ENCODE measurements around the gene PTPRJ.
A peak's percentile ranks its signal among the peaks of the same experiment; 100 is the strongest.
"Not testable (repeated sequence)": the region's sequence is repeated elsewhere in the genome, so short reads cannot be mapped to it uniquely, and the experiment has no call there.

PTPRJ gene

GRCh38 chr11:48019595-48019994 lies 39.2 kb downstream of the PTPRJ start:
- Histone ChIP-seq H2AFZ (ENCODE audit: low read length) (peak overlapping the region; percentile 50; the same call in 1 of the 2 replicates), H3K36me3 (ENCODE audit: insufficient read depth, low read length) (no peaks in the 10 kb centered on the region), H3K9me3 (ENCODE audit: insufficient read depth, low read depth, low read length) (no peaks in the 10 kb centered on the region), H3K27me3 (ENCODE audit: insufficient read depth, low read length, poor library complexity, severe bottlenecking) (no peaks in the 10 kb centered on the region), H3K4me2 (ENCODE audit: low read depth, low read length, poor library complexity, severe bottlenecking) (peak overlapping the region; percentile 1), H3K9me2 (replicated peaks; ENCODE audit: low read depth, low read length) (no peaks in the 10 kb centered on the region), H3K4me3 (ENCODE audit: low read length, poor library complexity, severe bottlenecking) (no peak overlapping the region), H3F3A (ENCODE audit: low read depth) (no peaks in the 10 kb centered on the region), H4K20me1 (ENCODE audit: insufficient read depth, low read length, poor library complexity, severe bottlenecking) (no peaks in the 10 kb centered on the region), H3K4me1 (ENCODE audit: insufficient read depth, low read length, poor library complexity, severe bottlenecking) (peaks cover 26% of the 10 kb centered on the region), H3K79me2 (ENCODE audit: insufficient read depth, low read length) (no peaks in the 10 kb centered on the region), H3K9ac (ENCODE audit: low read depth, low read length, poor library complexity, severe bottlenecking) (peak overlapping the region; percentile 5)
- TF ChIP-seq CTCF (conservative IDR thresholded peaks at IDR 0.05; ENCODE audit: low read length) (no peak), EZH2phosphoT487 (IDR thresholded peaks at IDR 0.05; ENCODE audit: borderline replicate concordance) (no peak)

- Histone ChIP-seq H3K9ac (ENCODE audit: low read depth, low read length, poor library complexity, severe bottlenecking) (no peak overlapping the region), H2AFZ (ENCODE audit: low read length) (no peak overlapping the region), H3K4me3 (ENCODE audit: low read length, poor library complexity, severe bottlenecking) (no peak overlapping the region), H4K20me1 (ENCODE audit: insufficient read depth, low read length, poor library complexity, severe bottlenecking) (no peaks in the 10 kb centered on the region), H3K9me3 (ENCODE audit: insufficient read depth, low read depth, low read length) (no peaks in the 10 kb centered on the region), H3K9me2 (replicated peaks; ENCODE audit: low read depth, low read length) (no peaks in the 10 kb centered on the region), H3K4me1 (ENCODE audit: insufficient read depth, low read length, poor library complexity, severe bottlenecking) (peaks cover 26% of the 10 kb centered on the region), H3K79me2 (ENCODE audit: insufficient read depth, low read length) (no peaks in the 10 kb centered on the region), H3K4me2 (ENCODE audit: low read depth, low read length, poor library complexity, severe bottlenecking) (no peak overlapping the region), H3K27me3 (ENCODE audit: insufficient read depth, low read length, poor library complexity, severe bottlenecking) (no peaks in the 10 kb centered on the region), H3K36me3 (ENCODE audit: insufficient read depth, low read length) (no peaks in the 10 kb centered on the region), H3F3A (ENCODE audit: low read depth) (no peaks in the 10 kb centered on the region)
- TF ChIP-seq CTCF (conservative IDR thresholded peaks at IDR 0.05; ENCODE audit: low read length) (no peak), EZH2phosphoT487 (IDR thresholded peaks at IDR 0.05; ENCODE audit: borderline replicate concordance) (no peak)
Observed at GRCh38 chr11:48020092-48020755, 39.9 kb downstream of the PTPRJ start.

GRCh38 chr11:48021201-48021820 lies 41.0 kb downstream of the PTPRJ start:
- not testable (repeated sequence) for H2AFZ ChIP-seq (ENCODE audit: low read length); H3K79me2 ChIP-seq (ENCODE audit: insufficient read depth, low read length); H3K36me3 ChIP-seq (ENCODE audit: insufficient read depth, low read length); H3K9me3 ChIP-seq (ENCODE audit: insufficient read depth, low read depth, low read length); H3K9me2 ChIP-seq (replicated peaks; ENCODE audit: low read depth, low read length); H3K9ac ChIP-seq (ENCODE audit: low read depth, low read length, poor library complexity, severe bottlenecking); H4K20me1 ChIP-seq (ENCODE audit: insufficient read depth, low read length, poor library complexity, severe bottlenecking); H3K4me3 ChIP-seq (ENCODE audit: low read length, poor library complexity, severe bottlenecking); H3F3A ChIP-seq (ENCODE audit: low read depth); H3K4me2 ChIP-seq (ENCODE audit: low read depth, low read length, poor library complexity, severe bottlenecking); H3K27me3 ChIP-seq (ENCODE audit: insufficient read depth, low read length, poor library complexity, severe bottlenecking)
- H3K4me1 ChIP-seq (ENCODE audit: insufficient read depth, low read length, poor library complexity, severe bottlenecking), result peaks cover 26% of the 10 kb centered on the region

- H3K9ac ChIP-seq (ENCODE audit: low read depth, low read length, poor library complexity, severe bottlenecking), result no peak overlapping the region
- no peaks in the 10 kb centered on the region for H3K9me3 ChIP-seq (ENCODE audit: insufficient read depth, low read depth, low read length)
- H3F3A ChIP-seq (ENCODE audit: low read depth), result no peaks in the 10 kb centered on the region
- no peak overlapping the region for H2AFZ ChIP-seq (ENCODE audit: low read length)
- TF ChIP-seq EZH2phosphoT487 (IDR thresholded peaks at IDR 0.05; ENCODE audit: borderline replicate concordance) (no peak), CTCF (conservative IDR thresholded peaks at IDR 0.05; ENCODE audit: low read length) (no peak)
- H3K4me3 ChIP-seq (ENCODE audit: low read length, poor library complexity, severe bottlenecking), result no peak overlapping the region
- H3K4me2 ChIP-seq (ENCODE audit: low read depth, low read length, poor library complexity, severe bottlenecking), result no peak overlapping the region
- H3K27me3 ChIP-seq (ENCODE audit: insufficient read depth, low read length, poor library complexity, severe bottlenecking), result no peaks in the 10 kb centered on the region
- no peaks in the 10 kb centered on the region for H3K9me2 ChIP-seq (replicated peaks; ENCODE audit: low read depth, low read length)
- peaks cover 20% of the 10 kb centered on the region for H3K4me1 ChIP-seq (ENCODE audit: insufficient read depth, low read length, poor library complexity, severe bottlenecking)
- no peaks in the 10 kb centered on the region for H3K36me3 ChIP-seq (ENCODE audit: insufficient read depth, low read length)
- H4K20me1 ChIP-seq (ENCODE audit: insufficient read depth, low read length, poor library complexity, severe bottlenecking), result no peaks in the 10 kb centered on the region
- no peaks in the 10 kb centered on the region for H3K79me2 ChIP-seq (ENCODE audit: insufficient read depth, low read length)
Observed at GRCh38 chr11:48022445-48022844, 42.1 kb downstream of the PTPRJ start.

DNA sequence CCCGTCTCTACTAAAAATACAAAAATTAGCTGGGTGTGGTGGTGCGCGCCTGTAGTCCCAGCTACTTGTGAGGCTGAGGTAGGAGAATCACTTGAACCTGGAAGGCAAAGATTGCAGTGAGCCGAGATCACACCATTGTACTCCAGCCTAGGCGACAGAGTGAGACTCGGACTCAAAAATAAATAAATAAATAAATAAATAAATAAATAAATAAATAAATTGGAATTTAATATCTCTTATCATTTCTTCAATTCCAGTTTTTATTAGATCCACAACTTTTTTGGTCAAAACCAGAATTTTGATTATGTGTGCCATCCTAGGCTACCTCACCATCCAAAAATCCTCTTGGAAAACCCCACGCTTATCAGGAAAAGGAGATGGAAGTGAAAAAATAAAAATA lies 43.2 kb downstream of the PTPRJ start:
- H4K20me1 ChIP-seq (ENCODE audit: insufficient read depth, low read length, poor library complexity, severe bottlenecking); H3K4me1 ChIP-seq (ENCODE audit: insufficient read depth, low read length, poor library complexity, severe bottlenecking); H3K9me2 ChIP-seq (replicated peaks; ENCODE audit: low read depth, low read length); H2AFZ ChIP-seq (ENCODE audit: low read length); H3K4me2 ChIP-seq (ENCODE audit: low read depth, low read length, poor library complexity, severe bottlenecking); H3F3A ChIP-seq (ENCODE audit: low read depth); H3K4me3 ChIP-seq (ENCODE audit: low read length, poor library complexity, severe bottlenecking); H3K27me3 ChIP-seq (ENCODE audit: insufficient read depth, low read length, poor library complexity, severe bottlenecking); H3K9me3 ChIP-seq (ENCODE audit: insufficient read depth, low read depth, low read length); H3K79me2 ChIP-seq (ENCODE audit: insufficient read depth, low read length); H3K36me3 ChIP-seq (ENCODE audit: insufficient read depth, low read length); H3K9ac ChIP-seq (ENCODE audit: low read depth, low read length, poor library complexity, severe bottlenecking): not testable (repeated sequence)

All from Loucy (cell line).